Loucy (cell line): ENCODE results near the gene TTC39C.

Source experiments
- CTCF ChIP-seq: fragments of 200-600 bp; sonication (generic); conservative IDR thresholded peaks from 2 replicates; pipeline ENCODE4 v1.5.1; 2014; ENCODE audit warnings: mild to moderate bottlenecking, antibody characterized with exemption, low read length
- EZH2phosphoT487 ChIP-seq: fragments of 200-600 bp; IDR thresholded peaks from 2 replicates; pipeline ENCODE4 v1.6.1; 2018; ENCODE audit warnings: antibody characterized with exemption, mild to moderate bottlenecking, moderate library complexity, borderline replicate concordance

- TF ChIP-seq CTCF (no peak), EZH2phosphoT487 (no peak)
Measured at GRCh38 chr18:24121625-24122024, 107.1 kb downstream of the TTC39C start.
